ENCODE data around the gene FER1L5. TPM values are rescaled to one million over a fixed set of nuclear protein-coding genes. Genes with fewer than 3 reads are reported as not detected.

FER1L5 gene
- not detected in 2 replicates for total RNA-seq

DNA sequence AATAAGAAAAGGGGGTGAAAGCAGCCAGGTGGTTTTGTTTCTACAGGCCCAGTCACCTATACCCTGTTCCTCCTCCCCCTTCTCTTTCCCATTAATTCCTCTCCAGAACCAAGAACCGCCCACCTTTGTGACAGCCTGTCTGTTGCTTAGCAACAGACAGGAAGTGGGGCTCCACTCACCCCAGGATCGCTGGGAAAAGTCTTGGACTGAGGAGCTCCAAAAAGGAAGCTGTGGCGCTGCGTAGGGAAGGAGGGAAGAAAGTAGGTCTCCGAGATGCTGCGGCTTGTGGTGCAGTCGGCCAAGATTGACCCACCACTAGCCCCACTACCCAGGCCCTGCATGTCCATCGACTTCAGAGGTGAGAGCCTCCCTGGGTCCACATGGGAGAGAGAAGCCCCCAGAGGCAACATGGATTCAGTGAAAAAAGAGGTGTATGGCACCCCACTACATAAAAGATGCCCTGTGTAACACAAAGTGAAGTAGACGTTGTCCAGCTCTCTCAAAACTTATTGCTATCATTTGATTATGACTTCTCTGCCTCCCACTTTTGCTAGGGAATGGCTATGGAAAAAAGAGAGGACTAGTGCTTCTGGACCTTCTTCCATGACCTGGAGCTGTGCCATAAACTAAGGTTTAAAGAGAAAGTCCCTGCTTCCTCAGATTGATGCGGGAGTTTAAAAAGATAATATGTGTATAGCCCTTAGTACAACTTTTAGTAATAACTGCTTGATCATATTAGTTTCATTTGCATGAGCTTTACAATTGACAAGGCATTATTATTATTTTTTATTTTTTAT lies at the start of gene FER1L5:
TSS of gene FER1L5 (plus strand) at position 201 of the 797 bp plus-strand sequence. CDS start at position 274, 73 bp downstream.
- intact Hi-C loops (cut with micrococcal nuclease), result no loop called here
- H3K4me1 Mint-ChIP-seq (ENCODE audit: low read depth), result peaks cover 9% of the 10 kb centered on the region
- no peaks in the 10 kb centered on the region for H3K36me3 Mint-ChIP-seq (ENCODE audit: low read depth)
- no peak for DNase-seq (ENCODE audit: low spot score)
- H3K27me3 Mint-ChIP-seq (ENCODE audit: insufficient read depth), result peaks cover 21% of the 10 kb centered on the region
- no peak within 1 kb of the TSS for H3K4me3 Mint-ChIP-seq
- no peak within 1 kb of the TSS for H3K27ac Mint-ChIP-seq
- H3K9me3 Mint-ChIP-seq, result no peaks in the 10 kb centered on the region

- H3K4me1 Mint-ChIP-seq (ENCODE audit: low read depth), result peaks cover 55% of the 10 kb centered on the region
- H3K27ac Mint-ChIP-seq, result peak overlapping the region; percentile 91
- H3K36me3 Mint-ChIP-seq (ENCODE audit: low read depth), result peaks cover 61% of the 10 kb centered on the region
- no peaks in the 10 kb centered on the region for H3K27me3 Mint-ChIP-seq (ENCODE audit: insufficient read depth)
- intact Hi-C loops (cut with micrococcal nuclease), result loop anchor here (1.0 kb wide), 1 partner anchor 23 kb away; no protein-coding TSS in a partner anchor
- peak overlapping the region; percentile 43 for H3K4me3 Mint-ChIP-seq
- H3K9me3 Mint-ChIP-seq, result no peaks in the 10 kb centered on the region
- no peak for DNase-seq (ENCODE audit: low spot score)
Observed at GRCh38 chr2:96594282-96594681, 48.3 kb upstream of the FER1L5 start.

DNA sequence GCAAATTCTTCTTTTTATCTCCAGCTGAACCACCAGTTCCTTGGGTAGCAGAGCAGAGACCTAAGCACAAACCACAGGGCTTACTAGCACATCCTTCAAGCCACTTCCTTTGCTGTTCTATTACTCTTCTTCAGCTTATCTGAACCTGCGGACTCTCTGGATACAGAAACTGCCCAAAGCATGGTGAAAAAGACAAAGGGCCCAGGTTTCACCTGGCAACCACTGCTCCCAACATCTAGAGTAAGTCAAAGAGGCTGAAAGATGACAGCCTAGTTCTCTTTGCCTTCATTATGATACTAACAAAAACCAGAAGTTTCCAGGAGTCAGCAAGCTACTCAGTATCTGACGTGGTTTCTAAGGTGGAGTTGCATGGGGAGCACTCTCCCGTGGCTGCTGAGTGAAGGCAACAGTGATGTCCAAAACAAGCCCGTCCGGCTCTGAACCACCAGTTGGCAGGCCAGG lies 47.8 kb upstream of the FER1L5 start:
- Mint-ChIP-seq H3K4me3 (peak overlapping the region; percentile 43), H3K9me3 (no peaks in the 10 kb centered on the region), H3K27ac (peak overlapping the region; percentile 91), H3K27me3 (ENCODE audit: insufficient read depth) (no peaks in the 10 kb centered on the region), H3K36me3 (ENCODE audit: low read depth) (peaks cover 60% of the 10 kb centered on the region), H3K4me1 (ENCODE audit: low read depth) (peaks cover 51% of the 10 kb centered on the region)
- DNase-seq (ENCODE audit: low spot score), result peak; percentile 38
- intact Hi-C loops (cut with micrococcal nuclease), result loop anchor here (1.0 kb wide), 1 partner anchor 23 kb away; no protein-coding TSS in a partner anchor

DNA sequence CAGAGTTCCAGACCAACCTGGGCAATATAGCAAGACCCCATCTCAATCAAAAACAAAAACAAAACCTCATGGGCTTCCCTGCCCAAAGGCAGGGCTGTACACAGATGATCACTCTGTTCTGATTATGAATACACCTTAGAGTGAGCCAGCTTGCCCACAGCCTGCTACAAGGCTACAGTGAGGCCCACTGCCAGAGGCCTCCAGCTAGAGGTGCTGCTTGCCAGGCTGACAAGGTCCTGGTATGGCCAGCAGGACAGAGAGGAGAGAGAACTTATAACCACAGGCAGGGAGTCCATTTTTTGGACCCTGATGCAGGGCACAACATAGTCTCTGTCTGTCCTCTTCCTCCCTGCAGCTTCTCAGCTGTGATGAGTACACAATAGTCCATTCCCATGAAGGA lies 46.0 kb upstream of the FER1L5 start:
- intact Hi-C loops (cut with micrococcal nuclease), result no loop called here
- Mint-ChIP-seq H3K4me1 (ENCODE audit: low read depth) (peaks cover 65% of the 10 kb centered on the region), H3K9me3 (no peaks in the 10 kb centered on the region), H3K27ac (peak overlapping the region; percentile 33), H3K27me3 (ENCODE audit: insufficient read depth) (no peaks in the 10 kb centered on the region), H3K4me3 (no peak overlapping the region), H3K36me3 (ENCODE audit: low read depth) (peaks cover 72% of the 10 kb centered on the region)
- DNase-seq (ENCODE audit: low spot score), result no peak

GRCh38 chr2:96599941-96600340 lies 42.6 kb upstream of the FER1L5 start:
- Mint-ChIP-seq H3K27ac (peak overlapping the region; percentile 29), H3K4me3 (no peak overlapping the region), H3K36me3 (ENCODE audit: low read depth) (peaks cover 59% of the 10 kb centered on the region), H3K4me1 (ENCODE audit: low read depth) (peaks cover 48% of the 10 kb centered on the region), H3K27me3 (ENCODE audit: insufficient read depth) (no peaks in the 10 kb centered on the region), H3K9me3 (no peaks in the 10 kb centered on the region)
- intact Hi-C loops (cut with micrococcal nuclease), result loop anchor here (5.0 kb wide), 1 partner anchor 37 kb away; the partner anchor contains the start of gene KANSL3
- no peak for DNase-seq (ENCODE audit: low spot score)

DNA sequence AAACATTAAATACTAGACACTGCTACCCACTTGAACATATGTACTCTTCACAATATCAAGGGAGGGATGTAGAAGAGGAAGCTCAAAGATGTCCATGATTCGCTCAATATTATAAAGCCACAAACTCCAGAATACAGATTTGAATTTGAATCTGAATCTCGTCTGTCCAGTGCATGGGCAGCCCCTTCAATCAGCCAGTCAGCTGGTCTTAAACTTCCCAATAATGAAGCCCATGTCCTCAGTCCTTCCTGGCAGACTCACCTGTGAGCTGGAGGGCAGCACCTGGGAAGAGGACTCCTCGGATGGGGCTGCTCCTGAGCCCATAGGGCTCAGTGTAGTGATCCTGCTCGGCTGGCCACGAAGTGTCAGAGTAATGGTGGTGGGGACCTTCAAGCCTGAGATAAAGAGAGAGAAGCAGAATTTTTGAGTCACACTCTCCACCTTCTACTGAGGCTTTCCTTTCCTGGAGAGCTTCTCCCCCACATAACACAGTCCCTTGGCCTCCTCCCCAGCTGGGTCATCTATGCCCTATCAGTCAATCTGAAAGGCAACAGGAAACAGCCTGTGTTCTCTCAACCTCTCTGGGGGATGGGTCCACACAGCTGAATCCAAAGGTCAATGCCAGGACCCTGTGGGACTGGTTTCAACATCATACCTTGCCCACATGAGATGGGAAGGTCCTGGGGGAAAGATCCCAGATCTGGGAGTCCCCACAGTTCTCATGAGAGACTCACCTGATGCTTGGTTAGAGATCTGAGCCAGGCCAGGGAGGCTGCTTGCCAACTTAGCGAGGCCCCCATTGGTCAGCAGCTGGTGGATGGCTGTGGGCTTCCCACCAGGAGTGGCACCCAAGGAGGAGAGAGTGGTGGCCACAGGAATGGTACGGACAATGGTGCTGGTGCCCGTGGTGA lies 40.9 kb upstream of the FER1L5 start:
- DNase-seq (ENCODE audit: low spot score), result no peak
- Mint-ChIP-seq H3K27me3 (ENCODE audit: insufficient read depth) (no peaks in the 10 kb centered on the region), H3K27ac (peak overlapping the region; percentile 80), H3K36me3 (ENCODE audit: low read depth) (peaks cover 67% of the 10 kb centered on the region), H3K4me1 (ENCODE audit: low read depth) (peaks cover 42% of the 10 kb centered on the region), H3K4me3 (peak overlapping the region; percentile 48), H3K9me3 (no peaks in the 10 kb centered on the region)
- intact Hi-C loops (cut with micrococcal nuclease), result loop anchor here (1.0 to 5.0 kb wide), 2 partner anchors 8 to 36 kb away; partner anchors contain the start of gene KANSL3

- Mint-ChIP-seq H3K4me3 (no peak overlapping the region), H3K9me3 (no peaks in the 10 kb centered on the region), H3K4me1 (ENCODE audit: low read depth) (peaks cover 41% of the 10 kb centered on the region), H3K27me3 (ENCODE audit: insufficient read depth) (no peaks in the 10 kb centered on the region), H3K27ac (peak overlapping the region; percentile 47), H3K36me3 (ENCODE audit: low read depth) (peaks cover 68% of the 10 kb centered on the region)
- intact Hi-C loops (cut with micrococcal nuclease), result loop anchor here (5.0 kb wide), 1 partner anchor 35 kb away; the partner anchor contains the start of gene KANSL3
- no peak for DNase-seq (ENCODE audit: low spot score)
Observed at GRCh38 chr2:96602330-96602823, 40.2 kb upstream of the FER1L5 start.

GRCh38 chr2:96604104-96604503 lies 38.5 kb upstream of the FER1L5 start:
- Mint-ChIP-seq H3K4me3 (no peak overlapping the region), H3K9me3 (no peaks in the 10 kb centered on the region), H3K27ac (no peak overlapping the region), H3K4me1 (ENCODE audit: low read depth) (peaks cover 54% of the 10 kb centered on the region), H3K36me3 (ENCODE audit: low read depth) (peaks cover 75% of the 10 kb centered on the region), H3K27me3 (ENCODE audit: insufficient read depth) (no peaks in the 10 kb centered on the region)
- DNase-seq (ENCODE audit: low spot score), result no peak
- intact Hi-C loops (cut with micrococcal nuclease), result loop anchor here (5.0 kb wide), 1 partner anchor 33 kb away; the partner anchor contains the start of gene KANSL3

- Mint-ChIP-seq H3K9me3 (no peaks in the 10 kb centered on the region), H3K27ac (peak overlapping the region; percentile 35), H3K4me1 (ENCODE audit: low read depth) (peaks cover 25% of the 10 kb centered on the region), H3K4me3 (no peak overlapping the region), H3K36me3 (ENCODE audit: low read depth) (peaks cover 77% of the 10 kb centered on the region), H3K27me3 (ENCODE audit: insufficient read depth) (no peaks in the 10 kb centered on the region)
- DNase-seq (ENCODE audit: low spot score), result no peak
- intact Hi-C loops (cut with micrococcal nuclease), result no loop called here
Observed at GRCh38 chr2:96608469-96609455, 33.8 kb upstream of the FER1L5 start.

DNA sequence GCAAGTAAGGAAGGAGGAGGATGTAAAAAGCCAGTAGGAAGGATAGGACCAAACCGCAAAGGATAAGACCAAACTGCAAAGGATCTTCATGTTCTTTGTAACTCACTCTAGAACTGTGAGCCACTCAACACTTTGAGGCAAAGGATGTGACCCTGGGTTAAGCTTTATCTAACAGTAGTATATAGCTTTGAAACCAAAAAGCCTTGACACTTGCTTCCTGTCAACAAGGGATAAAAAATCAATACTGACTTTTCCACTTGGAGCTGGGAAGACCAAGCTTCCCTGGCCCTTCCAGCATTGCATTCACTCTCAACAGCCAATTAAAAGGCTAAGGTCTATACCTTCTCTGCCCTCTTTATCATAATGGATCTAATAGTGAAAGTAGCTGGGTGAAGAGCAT lies 26.4 kb upstream of the FER1L5 start:
- Mint-ChIP-seq H3K27me3 (ENCODE audit: insufficient read depth) (no peaks in the 10 kb centered on the region), H3K36me3 (ENCODE audit: low read depth) (peaks cover 55% of the 10 kb centered on the region), H3K4me1 (ENCODE audit: low read depth) (peaks cover 34% of the 10 kb centered on the region), H3K4me3 (no peak overlapping the region), H3K27ac (peak overlapping the region; percentile 90), H3K9me3 (no peaks in the 10 kb centered on the region)
- intact Hi-C loops (cut with micrococcal nuclease), result loop anchor here (2.0 to 5.0 kb wide), 3 partner anchors 21 to 146 kb away; partner anchors contain the start of genes ARID5A and CNNM4
- no peak for DNase-seq (ENCODE audit: low spot score)

GRCh38 chr2:96616535-96616934 lies 26.0 kb upstream of the FER1L5 start:
- no peak for DNase-seq (ENCODE audit: low spot score)
- Mint-ChIP-seq H3K27me3 (ENCODE audit: insufficient read depth) (no peaks in the 10 kb centered on the region), H3K9me3 (no peaks in the 10 kb centered on the region), H3K4me3 (peak overlapping the region; percentile 6), H3K36me3 (ENCODE audit: low read depth) (peaks cover 51% of the 10 kb centered on the region), H3K4me1 (ENCODE audit: low read depth) (peaks cover 34% of the 10 kb centered on the region), H3K27ac (peak overlapping the region; percentile 90)
- intact Hi-C loops (cut with micrococcal nuclease), result loop anchor here (2.0 to 5.0 kb wide), 3 partner anchors 20 to 146 kb away; partner anchors contain the start of genes ARID5A and CNNM4

Measured in activated T-helper 1 cell treated with anti-CD3 and anti-CD28 coated beads, Interleukin-12 subunit alpha, Interleukin-12 subunit beta, Interleukin-2, Interleukin-4 antibody, amounts not matched to agents 30 ng/mL and 10 ng/mL and 1 ng/mL, durations not matched to agents 14 hours and 24 hours and 36 hours (primary cell).